ENCODE results near the gene ACTL10.
A peak's percentile ranks its signal among the peaks of the same experiment; 100 is the strongest.
"Not testable (repeated sequence)": the region's sequence is repeated elsewhere in the genome, so short reads cannot be mapped to it uniquely, and the experiment has no call there.

Gene ACTL10

GRCh38 chr20:33697129-33697528 lies 30.4 kb downstream of the ACTL10 start:
- no peak for DNase-seq (ENCODE audit: low spot score)

GRCh38 chr20:33698966-33699365 lies 32.2 kb downstream of the ACTL10 start:
- DNase-seq (ENCODE audit: low spot score) = not testable (repeated sequence)

GRCh38 chr20:33700696-33701441 lies 34.1 kb downstream of the ACTL10 start:
- DNase-seq (ENCODE audit: low spot score) = not testable (repeated sequence)

- DNase-seq (ENCODE audit: low spot score) = no peak
These were observed 35.1 kb downstream of the ACTL10 start for GRCh38 chr20:33701629-33702450.

- peak; percentile 81 for DNase-seq (ENCODE audit: low spot score)
These were observed 36.1 kb downstream of the ACTL10 start for GRCh38 chr20:33702861-33703260.

- DNase-seq (ENCODE audit: low spot score) = no peak
These were observed 36.9 kb downstream of the ACTL10 start for GRCh38 chr20:33703498-33704137.

GRCh38 chr20:33704197-33704924 lies 37.6 kb downstream of the ACTL10 start:
- no peak for DNase-seq (ENCODE audit: low spot score)

GRCh38 chr20:33707668-33708067 lies 40.9 kb downstream of the ACTL10 start:
- no peak for DNase-seq (ENCODE audit: low spot score)

GRCh38 chr20:33709398-33709797 lies 42.7 kb downstream of the ACTL10 start:
- no peak for DNase-seq (ENCODE audit: low spot score)

GRCh38 chr20:33709905-33710541 lies 43.3 kb downstream of the ACTL10 start:
- DNase-seq (ENCODE audit: low spot score) = no peak

GRCh38 chr20:33710681-33711445 lies 44.1 kb downstream of the ACTL10 start:
- no peak for DNase-seq (ENCODE audit: low spot score)

GRCh38 chr20:33711446-33711738 lies 44.6 kb downstream of the ACTL10 start:
- DNase-seq (ENCODE audit: low spot score) = no peak

GRCh38 chr20:33713865-33714367 lies 47.2 kb downstream of the ACTL10 start:
- DNase-seq (ENCODE audit: low spot score) = no peak

- no peak for DNase-seq (ENCODE audit: low spot score)
These were observed 49.8 kb downstream of the ACTL10 start for GRCh38 chr20:33716498-33716897.

Measured in D341Med (cell line).